ENCODE results near the gene CD70. TPM values are rescaled to one million over a fixed set of nuclear protein-coding genes. Genes with fewer than 3 reads are reported as not detected.

The CD70 gene
- total and polyA plus RNA-seq, 2 donors (not counting 1 experiment from before 2014, with no cell fraction given): 23.9 to 49.1 TPM

DNA sequence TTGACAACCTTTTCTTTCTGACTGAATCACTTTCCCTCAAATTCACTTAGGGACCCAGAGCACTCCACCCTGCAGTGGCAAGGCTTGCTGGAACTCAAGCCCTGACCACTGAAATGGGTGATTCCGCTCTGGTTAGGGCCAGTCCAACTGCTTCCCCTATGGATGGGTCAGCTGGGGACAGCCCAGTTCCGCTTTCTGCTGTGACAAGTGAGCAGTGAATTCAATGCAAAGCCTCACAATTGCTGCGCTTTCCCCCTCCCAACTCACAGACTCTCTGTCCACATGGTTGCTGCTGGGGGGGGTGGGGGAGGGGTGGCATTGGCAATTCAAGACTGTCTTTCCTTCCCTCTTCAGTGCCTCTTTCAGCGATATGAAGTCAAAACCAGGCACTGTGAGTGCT lies 18.7 kb downstream of the CD70 start:
- H3K4me1 Mint-ChIP-seq: peaks cover 2% of the 10 kb centered on the region
- no peak overlapping the region for H3K27ac ChIP-seq (ENCODE audit: low read length in 2 of 2)
- no peak overlapping the region for H3K4me3 Mint-ChIP-seq
- no peaks in the 10 kb centered on the region for H3K36me3 ChIP-seq (replicated peaks in 1 of 2; ENCODE audit: control extremely low read depth in 1 of 2, control insufficient read depth in 1 of 2, extremely low read depth in 1 of 2, insufficient read depth in 2 of 2, low read length in 1 of 2)
- H3K4me3 ChIP-seq (ENCODE audit: control extremely low read depth in 1 of 5, extremely low read depth in 1 of 5, insufficient read depth in 1 of 5, low read depth in 2 of 5, low read length in 4 of 5): no peak overlapping the region
- WGBS (ENCODE audit: insufficient coverage): 63% methylated on average over 1 of the region's 4 CpGs
- H3K79me2 ChIP-seq (ENCODE audit: control insufficient read depth, insufficient read depth, low read length): no peaks in the 10 kb centered on the region
- no peak overlapping the region for H2AFZ ChIP-seq (ENCODE audit: insufficient read depth, low read depth, low read length, poor library complexity, severe bottlenecking)
- peaks cover 0 to 4% (median 0%) of the 10 kb centered on the region in 3 donors for H3K9me3 ChIP-seq (ENCODE audit: control extremely low read depth in 1 of 3, control insufficient read depth in 2 of 3, insufficient read depth in 1 of 3, low read length in 2 of 3)
- H3K9me3 Mint-ChIP-seq (ENCODE audit: insufficient read depth): peaks cover 3% of the 10 kb centered on the region
- POLR2A ChIA-PET: interaction anchor here (0.6 kb wide), 1 partner anchor 373 kb away, joined by 3 read pairs; no protein-coding TSS in a partner anchor
- no peaks in the 10 kb centered on the region for H4K20me1 ChIP-seq (ENCODE audit: control insufficient read depth, insufficient read depth, low read length, poor library complexity, severe bottlenecking)
- peaks cover 5 to 14% of the 10 kb centered on the region in 2 donors for H3K4me1 ChIP-seq (ENCODE audit: control insufficient read depth in 2 of 2, insufficient read depth in 2 of 2, low read length in 2 of 2)
- CTCF ChIA-PET: interaction anchor here (0.7 kb wide), 2 partner anchors 10 to 32 kb away, joined by 3 to 4 read pairs; no protein-coding TSS in a partner anchor
- intact Hi-C loops (cut with micrococcal nuclease): no loop called here
- H3K9ac ChIP-seq (ENCODE audit: low read length): no peak overlapping the region
- peaks cover 0 to 14% (median 2%) of the 10 kb centered on the region in 4 experiments for H3K27me3 ChIP-seq (replicated peaks in 1 of 4; ENCODE audit: control extremely low read depth in 1 of 4, control insufficient read depth in 3 of 4, insufficient read depth in 4 of 4, low read length in 3 of 4)
- H3K4me2 ChIP-seq (replicated peaks; ENCODE audit: low read depth, low read length, poor library complexity, severe bottlenecking): no peak overlapping the region
- no peak for ATAC-seq (ENCODE audit: low read depth)
- H3K27me3 Mint-ChIP-seq: peaks cover 13% of the 10 kb centered on the region
- no peak overlapping the region for H3K27ac Mint-ChIP-seq
- TF ChIP-seq, protein P1, sequence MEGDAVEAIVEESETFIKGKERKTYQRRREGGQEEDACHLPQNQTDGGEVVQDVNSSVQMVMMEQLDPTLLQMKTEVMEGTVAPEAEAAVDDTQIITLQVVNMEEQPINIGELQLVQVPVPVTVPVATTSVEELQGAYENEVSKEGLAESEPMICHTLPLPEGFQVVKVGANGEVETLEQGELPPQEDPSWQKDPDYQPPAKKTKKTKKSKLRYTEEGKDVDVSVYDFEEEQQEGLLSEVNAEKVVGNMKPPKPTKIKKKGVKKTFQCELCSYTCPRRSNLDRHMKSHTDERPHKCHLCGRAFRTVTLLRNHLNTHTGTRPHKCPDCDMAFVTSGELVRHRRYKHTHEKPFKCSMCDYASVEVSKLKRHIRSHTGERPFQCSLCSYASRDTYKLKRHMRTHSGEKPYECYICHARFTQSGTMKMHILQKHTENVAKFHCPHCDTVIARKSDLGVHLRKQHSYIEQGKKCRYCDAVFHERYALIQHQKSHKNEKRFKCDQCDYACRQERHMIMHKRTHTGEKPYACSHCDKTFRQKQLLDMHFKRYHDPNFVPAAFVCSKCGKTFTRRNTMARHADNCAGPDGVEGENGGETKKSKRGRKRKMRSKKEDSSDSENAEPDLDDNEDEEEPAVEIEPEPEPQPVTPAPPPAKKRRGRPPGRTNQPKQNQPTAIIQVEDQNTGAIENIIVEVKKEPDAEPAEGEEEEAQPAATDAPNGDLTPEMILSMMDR (IDR thresholded peaks at IDR 0.05): no peak
- TF ChIP-seq EZH2 (IDR thresholded peaks at IDR 0.05; ENCODE audit: borderline replicate concordance, insufficient read depth, low read depth, low read length, poor library complexity, severe bottlenecking): no peak
- DNase-seq: no peak

DNA sequence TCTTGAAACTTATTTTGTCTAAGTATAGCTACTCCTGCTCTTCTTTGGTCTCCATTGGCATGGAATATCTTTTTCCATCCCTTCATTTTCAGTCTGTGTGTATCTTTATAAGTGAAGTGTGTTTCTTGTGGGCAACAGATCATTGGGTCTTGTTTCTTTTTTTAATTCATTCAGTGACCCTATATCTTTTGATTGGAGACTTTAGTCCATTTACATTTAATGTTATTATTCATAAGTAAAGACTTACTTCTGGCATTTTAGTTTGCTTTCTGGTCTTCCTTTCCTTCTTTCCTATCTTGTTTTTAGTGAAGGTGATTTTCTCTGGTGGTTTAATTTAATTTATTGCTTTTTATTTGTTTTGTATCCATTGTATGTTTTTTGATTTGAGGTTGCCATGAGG lies 19.8 kb downstream of the CD70 start:
- H3K27me3 ChIP-seq (replicated peaks in 1 of 4; ENCODE audit: control extremely low read depth in 1 of 4, control insufficient read depth in 3 of 4, insufficient read depth in 4 of 4, low read length in 3 of 4): peaks cover 0 to 16% (median 2%) of the 10 kb centered on the region in 4 experiments
- H3K9ac ChIP-seq (ENCODE audit: low read length): no peak overlapping the region
- H3K4me3 ChIP-seq (ENCODE audit: control extremely low read depth in 1 of 5, extremely low read depth in 1 of 5, insufficient read depth in 1 of 5, low read depth in 2 of 5, low read length in 4 of 5): no peak overlapping the region
- Mint-ChIP-seq H3K4me3 (no peak overlapping the region), H3K9me3 (ENCODE audit: insufficient read depth) (peaks cover 3% of the 10 kb centered on the region), H3K27me3 (peaks cover 13% of the 10 kb centered on the region), H3K27ac (no peak overlapping the region), H3K4me1 (peaks cover 2% of the 10 kb centered on the region)
- H4K20me1 ChIP-seq (ENCODE audit: control insufficient read depth, insufficient read depth, low read length, poor library complexity, severe bottlenecking): no peaks in the 10 kb centered on the region
- ATAC-seq (ENCODE audit: low read depth) (no peak), DNase-seq (no peak)
- H2AFZ ChIP-seq (ENCODE audit: insufficient read depth, low read depth, low read length, poor library complexity, severe bottlenecking): no peak overlapping the region
- no peak for TF ChIP-seq EZH2 (IDR thresholded peaks at IDR 0.05; ENCODE audit: borderline replicate concordance, insufficient read depth, low read depth, low read length, poor library complexity, severe bottlenecking)
- TF ChIP-seq, protein P1 (IDR thresholded peaks at IDR 0.05): no peak
- H3K4me2 ChIP-seq (replicated peaks; ENCODE audit: low read depth, low read length, poor library complexity, severe bottlenecking): no peak overlapping the region
- H3K27ac ChIP-seq (ENCODE audit: low read length in 2 of 2): no peak overlapping the region
- peaks cover 0 to 3% of the 10 kb centered on the region in 2 donors for H3K4me1 ChIP-seq (ENCODE audit: control insufficient read depth in 2 of 2, insufficient read depth in 2 of 2, low read length in 2 of 2)
- ChIA-PET POLR2A (no interaction called here), CTCF (interaction anchor here (0.7 to 1.1 kb wide), 2 partner anchors 31 kb away, joined by 3 to 4 read pairs; no protein-coding TSS in a partner anchor)
- intact Hi-C loops (cut with micrococcal nuclease): no loop called here
- no peaks in the 10 kb centered on the region for H3K36me3 ChIP-seq (replicated peaks in 1 of 2; ENCODE audit: control extremely low read depth in 1 of 2, control insufficient read depth in 1 of 2, extremely low read depth in 1 of 2, insufficient read depth in 2 of 2, low read length in 1 of 2)
- H3K79me2 ChIP-seq (ENCODE audit: control insufficient read depth, insufficient read depth, low read length): no peaks in the 10 kb centered on the region
- H3K9me3 ChIP-seq (ENCODE audit: control extremely low read depth in 1 of 3, control insufficient read depth in 2 of 3, insufficient read depth in 1 of 3, low read length in 2 of 3): peaks cover 0 to 4% (median 0%) of the 10 kb centered on the region in 3 donors
